A172 (cell line): ENCODE results near the gene PTCD2. TPM values are rescaled to one million over a fixed set of nuclear protein-coding genes. Genes with fewer than 3 reads are reported as not detected.

Source experiments
- DNase-seq: peaks from one replicate; pipeline ENCODE4 v3.0.0-alpha.2; 2015; ENCODE audit warnings: low spot score
- total RNA-seq: library from RNA; depleted of rRNA; stranded (reverse); fragments of >200 nt; shearing (Covaris generic); gene quantifications from 2 replicates; pipeline ENCODE4 v1.2.3, GENCODE V29; 2014

Gene PTCD2
- total RNA-seq, 1 experiment from 2014 or later: 17.3 TPM

DNA sequence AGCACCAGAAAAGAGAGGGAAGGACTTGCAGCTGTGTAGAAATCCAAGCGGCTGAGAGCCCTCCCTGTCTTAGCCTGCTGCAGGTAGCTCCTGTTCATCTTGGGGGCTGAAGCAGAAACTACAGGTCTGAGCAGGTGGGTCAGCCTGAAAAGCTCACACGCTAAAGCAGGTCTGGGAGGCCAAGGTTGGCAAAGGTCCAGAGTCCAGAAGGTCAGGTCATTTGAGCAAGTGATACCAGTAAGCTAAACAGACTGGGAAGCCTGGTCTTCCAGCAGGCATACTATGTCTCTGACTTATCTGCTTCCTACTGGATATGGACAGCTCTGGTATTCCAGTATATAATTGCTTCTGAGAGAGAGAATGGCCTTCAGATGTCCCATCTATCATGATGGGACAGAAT lies 26.2 kb downstream of the PTCD2 start:
- DNase-seq: no peak

- DNase-seq: peak; percentile 83
These were observed 27.7 kb downstream of the PTCD2 start for GRCh38 chr5:72347801-72348308.

- no peak for DNase-seq
These were observed 31.2 kb downstream of the PTCD2 start for GRCh38 chr5:72351376-72351775.

DNA sequence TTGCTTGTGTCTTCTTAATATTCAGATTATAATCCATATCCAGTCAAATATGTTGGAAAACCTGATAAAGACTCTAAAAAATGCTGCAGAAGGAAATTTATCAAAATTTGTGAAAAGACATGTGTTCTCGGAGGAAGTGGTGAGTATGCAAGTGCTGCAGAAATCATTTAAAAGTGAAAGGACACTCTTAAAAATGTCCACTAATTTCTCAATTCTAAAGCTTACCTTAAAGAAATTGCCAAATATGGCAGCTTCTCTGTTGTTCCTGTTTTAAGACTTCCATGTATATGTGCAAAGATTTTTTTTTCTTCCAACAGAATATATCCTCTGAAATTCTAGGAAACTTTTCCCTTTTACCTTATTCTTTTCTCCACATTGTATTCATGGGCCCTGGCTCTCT lies 32.4 kb downstream of the PTCD2 start:
- no peak for DNase-seq

DNA sequence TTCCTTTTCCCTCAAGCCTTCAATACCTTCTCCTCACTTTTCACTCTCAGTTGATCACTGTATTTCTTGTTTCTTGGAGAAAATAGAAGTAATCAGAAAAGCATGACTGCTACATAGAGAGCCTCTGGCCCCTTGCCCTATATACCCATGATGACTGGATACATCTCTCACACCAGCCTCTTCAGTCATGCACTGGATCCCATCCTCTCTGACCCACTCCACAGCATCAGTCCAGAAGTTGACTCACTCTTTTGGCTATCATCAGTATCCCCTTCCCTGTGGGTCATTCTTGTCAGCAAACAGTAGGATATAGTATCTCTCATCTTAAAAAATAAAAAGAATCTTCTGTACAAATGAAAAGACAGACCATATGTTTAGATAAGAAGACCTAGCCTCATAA lies 32.9 kb downstream of the PTCD2 start:
- no peak for DNase-seq

GRCh38 chr5:72355706-72356299 lies 35.6 kb downstream of the PTCD2 start:
- DNase-seq: peak; percentile 75

DNA sequence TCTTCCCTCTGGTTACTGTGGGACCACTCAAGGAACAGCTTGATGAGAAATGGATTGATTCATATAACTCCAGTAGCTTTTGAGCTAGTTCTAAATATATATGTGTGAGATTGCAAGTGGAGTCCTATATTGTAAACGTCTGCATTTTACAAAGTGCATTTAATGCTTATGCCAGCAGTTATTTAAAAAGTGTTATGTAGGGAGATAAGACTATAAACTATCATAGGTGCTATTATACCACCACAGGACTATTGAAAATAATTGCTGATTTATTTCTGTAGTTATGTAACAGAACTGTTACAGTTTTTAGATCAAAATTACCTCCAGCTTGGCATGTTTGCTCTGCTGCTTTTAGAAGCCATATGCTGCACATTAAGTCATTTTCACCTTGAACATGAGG lies 36.2 kb downstream of the PTCD2 start:
- DNase-seq: no peak

GRCh38 chr5:72358925-72359324 lies 38.8 kb downstream of the PTCD2 start:
- DNase-seq: no peak

- DNase-seq: no peak
These were observed 39.7 kb downstream of the PTCD2 start for GRCh38 chr5:72359886-72360285.

GRCh38 chr5:72363166-72363802 lies 43.1 kb downstream of the PTCD2 start:
- peak; percentile 86 for DNase-seq

DNA sequence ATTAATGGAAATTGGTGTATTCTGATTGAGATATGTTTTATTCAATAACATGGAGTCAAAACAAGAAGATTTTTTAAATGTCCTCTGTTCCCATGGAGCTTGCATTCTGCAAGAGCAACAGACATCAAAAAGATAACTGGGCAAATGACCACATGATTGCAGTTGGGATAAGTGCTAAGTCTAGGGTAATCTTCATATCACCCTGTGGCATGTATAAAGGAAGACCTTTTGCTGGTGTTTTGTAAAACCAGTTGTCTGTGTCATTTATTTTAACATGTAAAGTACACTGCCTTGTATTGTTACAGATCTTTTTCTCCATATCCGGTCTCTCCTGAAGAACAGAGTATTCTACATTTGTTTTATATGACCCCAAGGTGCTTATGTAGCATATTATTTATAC lies 44.0 kb downstream of the PTCD2 start:
- DNase-seq: no peak

GRCh38 chr5:72364951-72365350 lies 44.8 kb downstream of the PTCD2 start:
- no peak for DNase-seq

- peak; percentile 79 for DNase-seq
These were observed 46.3 kb downstream of the PTCD2 start for GRCh38 chr5:72366324-72366976.

DNA sequence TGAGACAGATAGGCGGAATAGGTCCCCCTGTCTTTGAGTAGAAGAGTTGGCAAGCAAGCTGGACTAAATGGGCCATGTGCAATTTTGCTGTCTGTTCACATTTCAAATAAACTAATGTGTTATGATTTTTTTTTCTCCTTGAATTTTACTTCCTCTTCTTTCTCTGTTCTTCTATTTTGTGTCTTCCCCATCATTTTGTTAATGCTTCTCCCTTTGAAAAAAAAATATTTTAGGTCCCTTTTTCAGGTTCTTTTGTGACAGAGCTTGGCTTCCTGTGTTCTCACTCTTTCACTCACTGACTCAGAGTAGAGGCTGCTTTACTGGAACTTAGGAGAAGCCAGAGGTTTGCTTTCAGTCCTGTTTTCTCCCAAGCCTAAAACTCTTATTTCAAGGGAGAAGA lies 48.1 kb downstream of the PTCD2 start:
- no peak for DNase-seq

- no peak for DNase-seq
These were observed 49.1 kb downstream of the PTCD2 start for GRCh38 chr5:72369301-72369700.

- no peak for DNase-seq
These were observed 49.5 kb downstream of the PTCD2 start for GRCh38 chr5:72369711-72370110.

DNA sequence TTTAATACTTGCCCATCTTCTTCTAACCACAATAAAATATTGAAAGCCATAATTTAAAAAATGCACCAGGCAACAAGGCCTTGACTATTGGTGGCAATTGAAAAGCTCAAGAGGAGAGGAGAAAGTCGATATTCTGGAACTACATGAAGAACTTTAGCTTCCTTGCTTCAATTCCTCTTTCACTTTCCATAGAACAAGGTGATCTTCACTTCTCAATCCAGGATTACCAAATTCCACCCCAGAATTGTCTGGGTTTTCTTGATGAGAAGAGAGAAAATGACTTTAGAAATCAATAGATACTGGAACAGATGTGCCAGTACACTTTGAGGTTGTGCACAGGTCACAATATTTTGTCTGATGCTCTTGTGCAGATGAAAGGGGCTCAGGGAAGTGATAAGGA lies 52.2 kb downstream of the PTCD2 start:
- no peak for DNase-seq

- no peak for DNase-seq
These were observed 52.8 kb downstream of the PTCD2 start for GRCh38 chr5:72372923-72373322.

- no peak for DNase-seq
These were observed 54.7 kb downstream of the PTCD2 start for GRCh38 chr5:72374844-72375243.

- DNase-seq: no peak
These were observed 56.2 kb downstream of the PTCD2 start for GRCh38 chr5:72376381-72376780.

- DNase-seq: no peak
These were observed 57.9 kb downstream of the PTCD2 start for GRCh38 chr5:72377910-72378638.

DNA sequence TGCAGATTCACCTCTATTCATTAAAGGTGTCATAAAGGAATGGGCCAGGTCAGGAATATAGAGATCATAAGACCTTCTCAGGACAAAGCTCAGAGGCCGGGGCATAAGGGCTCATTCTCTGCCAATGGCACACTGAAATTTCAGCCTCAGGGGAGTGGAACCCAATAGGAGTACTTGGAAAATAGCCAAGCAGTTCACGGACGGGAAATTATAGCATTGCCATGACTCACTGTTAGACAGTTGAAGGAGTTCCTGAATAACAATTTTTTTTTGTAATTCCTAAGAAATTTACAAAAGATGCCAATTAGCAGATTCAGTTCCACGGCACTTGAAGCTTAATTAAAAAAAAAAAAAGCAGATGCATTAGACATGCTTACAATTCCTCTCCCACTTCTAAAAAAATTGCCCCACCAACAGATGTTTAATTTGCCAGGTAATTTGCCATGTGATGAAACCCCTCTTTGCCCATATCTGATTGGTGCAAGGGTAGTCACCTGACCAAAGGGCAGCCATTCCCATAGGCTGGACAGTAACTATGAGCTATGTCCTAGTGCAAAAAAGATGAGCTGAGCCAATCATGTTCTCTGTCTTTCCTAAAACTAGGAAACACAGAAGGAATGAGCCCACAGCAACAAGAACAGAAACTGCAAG lies 58.6 kb downstream of the PTCD2 start:
- peak; percentile 82 for DNase-seq
